K562 (cell line): ENCODE results near the gene GRIK1. TPM values are rescaled to one million over a fixed set of nuclear protein-coding genes. Genes with fewer than 3 reads are reported as not detected.
A peak's percentile ranks its signal among the peaks of the same experiment; 100 is the strongest.

Source experiments
- ATAC-seq: fragments of 200-7000 bp; cut with Tn5 transposase; 3 replicates; pipeline ENCODE4 v1.9.1; 2020; ENCODE audit warnings: moderate library complexity
- BruUV-seq: library from RNA; stranded (reverse); fragments of 400-500 nt; replicated peaks from 2 replicates; lab custom pipeline; 2021; lab: Mats Ljungman, UMichigan
- CTCF ChIA-PET: fragments of 300-600 bp; formaldehyde crosslinking; extraction: SDS; loops from one replicate; lab custom pipeline; 2021; ENCODE audit warnings: low intra/inter-chr PET ratio; lab: Yijun Ruan, JAX
- POLR2A ChIA-PET: fragments of 300-600, 350-650 bp; sonication (Branson Sonifier 250); formaldehyde crosslinking; extraction: SDS; loops from one replicate; lab custom pipeline; 2021; ENCODE audit warnings: antibody characterized with exemption, inconsistent platforms; lab: Yijun Ruan, JAX
- DNase-seq, 4 experiments: peaks; one replicate each; pipeline versions ENCODE4 v3.0.0 to v3.0.0-alpha.2; 2011 to 2018; ENCODE audit warnings: low spot score in 3 of 4, mixed read lengths in 3 of 4; ENCODE audit errors: extremely low read depth in 1 of 4
- FAIRE-seq: peaks from 2 replicates; lab custom pipeline; 2011; peaks lifted over from hg19 to GRCh38; lab: Jason Lieb, UNC
- H2AFZ ChIP-seq: 2 replicates; pipeline ENCODE4 v1.6.0; 2011; ENCODE audit warnings: low read depth, low read length, control low read depth, inconsistent platforms
- H3K27ac ChIP-seq: fragments of 200-600 bp; 3 replicates; pipeline ENCODE4 v1.8.0; 2011; ENCODE audit warnings: low read depth, mild to moderate bottlenecking, control low read depth, inconsistent platforms, low read length, moderate library complexity, mixed read lengths; ENCODE audit errors: extremely low read depth
- H3K27me3 ChIP-seq, 2 experiments: fragments of 300-600 bp in 1 of 2; 2 replicates in 1 of 2; 3 replicates in 1 of 2; pipeline versions ENCODE4 v1.6.0 to v1.8.0; 2011; ENCODE audit warnings: inconsistent platforms in 2 of 2, low read length in 2 of 2, mild to moderate bottlenecking in 1 of 2, mixed read lengths in 1 of 2, moderate library complexity in 1 of 2; ENCODE audit not compliant: control insufficient read depth in 2 of 2, insufficient read depth in 2 of 2
- H3K36me3 ChIP-seq: fragments of 300-600 bp; 3 replicates; pipeline ENCODE4 v1.8.0; 2011; ENCODE audit warnings: mild to moderate bottlenecking, low read length, inconsistent platforms; ENCODE audit not compliant: control insufficient read depth, insufficient read depth
- H3K4me1 ChIP-seq, 2 experiments: fragments of 200-600 bp in 1 of 2; replicated peaks in 1 of 2; 2 replicates in 1 of 2; 3 replicates in 1 of 2; pipeline versions ENCODE4 v1.5.1 to v1.8.0; 2011; ENCODE audit warnings: inconsistent platforms in 2 of 2, low read length in 2 of 2, mild to moderate bottlenecking in 1 of 2, mixed read lengths in 1 of 2, moderate library complexity in 1 of 2; ENCODE audit not compliant: control insufficient read depth in 2 of 2, insufficient read depth in 2 of 2
- H3K4me2 ChIP-seq: 2 replicates; pipeline ENCODE4 v1.6.1; 2011; ENCODE audit warnings: low read length, control low read depth, inconsistent platforms, mixed read lengths; ENCODE audit not compliant: insufficient read depth
- H3K4me3 ChIP-seq: fragments of 200-600 bp; sonication (generic), shearing (Covaris generic); 2 replicates; pipeline ENCODE4 v1.5.1; 2016; ENCODE audit warnings: control low read depth, inconsistent platforms
- H3K79me2 ChIP-seq: fragments of 200-600 bp; 3 replicates; pipeline ENCODE4 v1.8.0; 2011; ENCODE audit warnings: low read length, inconsistent platforms; ENCODE audit not compliant: control insufficient read depth, insufficient read depth
- H3K9ac ChIP-seq, 2 experiments: 2 replicates each; pipeline versions ENCODE4 v1.6.0 to v1.6.1; 2011; ENCODE audit warnings: low read depth in 2 of 2, low read length in 2 of 2, control low read depth in 1 of 2, inconsistent platforms in 1 of 2, mild to moderate bottlenecking in 1 of 2, mixed read lengths in 1 of 2; ENCODE audit not compliant: insufficient read depth in 1 of 2
- H3K9me1 ChIP-seq: one replicate; pipeline ENCODE4 v1.6.0; 2011; ENCODE audit warnings: inconsistent platforms, mild to moderate bottlenecking, low read length, moderate library complexity; ENCODE audit not compliant: control insufficient read depth, insufficient read depth
- H3K9me3 ChIP-seq: replicated peaks from 2 replicates; pipeline ENCODE4 v1.5.1; 2011; ENCODE audit warnings: low read depth, low read length, inconsistent platforms; ENCODE audit not compliant: control insufficient read depth, insufficient read depth
- H4K20me1 ChIP-seq: replicated peaks from 2 replicates; pipeline ENCODE4 v1.6.1; 2011; ENCODE audit warnings: low read length, inconsistent platforms, mixed read lengths; ENCODE audit not compliant: control insufficient read depth, insufficient read depth
- C11orf30 ChIP-seq: fragments of 450-650 bp; IDR thresholded peaks from 2 replicates; pipeline ENCODE4 v1.6.1; 2016; ENCODE audit warnings: low read depth, mild to moderate bottlenecking
- CEBPG ChIP-seq, 3 experiments: fragments of 200-800 bp in 1 of 3; sonication (Bioruptor generic) in 1 of 3; sonication (generic) in 1 of 3; formaldehyde crosslinking in 1 of 3; IDR thresholded peaks in 2 of 3; conservative IDR thresholded peaks in 1 of 3; 2 replicates each; pipeline versions ENCODE4 v1.6.1 to v1.8.0; 2016 to 2022; ENCODE audit warnings: missing compliant biosample characterization in 2 of 3, missing genetic modification characterization in 2 of 3, mild to moderate bottlenecking in 1 of 3, missing genetic modification reagents in 1 of 3
- GABPB1 ChIP-seq: sonication (generic); formaldehyde crosslinking; IDR thresholded peaks from 2 replicates; pipeline ENCODE4 v1.8.0; 2022; ENCODE audit warnings: mild to moderate bottlenecking, missing genetic modification reagents
- MAFG ChIP-seq: fragments of 450-650 bp; conservative IDR thresholded peaks from 2 replicates; pipeline ENCODE4 v1.6.1; 2016; ENCODE audit warnings: missing genetic modification characterization, missing compliant biosample characterization
- ZNF316 ChIP-seq: fragments of 450-650 bp; IDR thresholded peaks from 2 replicates; pipeline ENCODE4 v1.6.1; 2016
- WGBS: fragments of 100-300 bp; shearing (Covaris generic); methylation state at CpG from one replicate; pipeline ENCODE4 v1.1.6; 2016; ENCODE audit warnings: low coverage, mixed read lengths; ENCODE audit not compliant: insufficient coverage; ENCODE audit errors: missing lambda C conversion rate; 5-methylcytosine and 5-hydroxymethylcytosine counted together
- in situ Hi-C: fragments of 300-500 bp; cut with MboI; formaldehyde crosslinking; loops from 4 replicates; pipeline ENCODE4 v1.15.0; 2018; ENCODE audit warnings: inconsistent platforms, mixed read lengths
- intact Hi-C: fragments of 100-400 bp; cut with micrococcal nuclease; formaldehyde crosslinking; loops from 2 replicates; pipeline ENCODE4 v1.14.2; 2022
- polyA plus RNA-seq, 8 experiments: library from polyadenylated mRNA; depleted of rRNA in 4 of 8; stranded (reverse) in 5 of 8; unstranded in 3 of 8; fragments of >200 nt; fragmentation: Nextera tagmentation in 2 of 8; fragmentation: Illumina TruSeq in 1 of 8; extraction: Ambion mirVana in 2 of 8; extraction: Trizol in 1 of 8; gene quantifications; 2 replicates each; pipeline versions ENCODE4 v1.2.1 to v1.2.3, GENCODE V29; 2011 to 2014; ENCODE audit warnings: inconsistent platforms in 1 of 8, missing spikeins in 1 of 8
- total RNA-seq, 7 experiments: library from RNA; depleted of rRNA in 6 of 7; stranded (reverse); fragments of >200 nt in 6 of 7; fragmentation: Illumina TruSeq in 2 of 7; extraction: Trizol in 2 of 7; gene quantifications; 2 replicates each; pipeline versions ENCODE4 v1.2.1 to v1.2.3, GENCODE V29; 2011 to 2021; ENCODE audit warnings: low replicate concordance in 1 of 7
- TF ChIP-seq, protein P1 (sequence below): fragments of 250-450 bp; sonication (Bioruptor Pico); IDR thresholded peaks from 2 replicates; pipeline ENCODE4 v1.5.0; 2022; ENCODE audit warnings: mild to moderate bottlenecking

GRIK1 gene
- total and polyA plus RNA-seq, 9 of the 15 experiments (the other 6 are each of a cell fraction or from before 2014, with no cell fraction given): 0.17 to 2.8 (median 0.53) TPM

DNA sequence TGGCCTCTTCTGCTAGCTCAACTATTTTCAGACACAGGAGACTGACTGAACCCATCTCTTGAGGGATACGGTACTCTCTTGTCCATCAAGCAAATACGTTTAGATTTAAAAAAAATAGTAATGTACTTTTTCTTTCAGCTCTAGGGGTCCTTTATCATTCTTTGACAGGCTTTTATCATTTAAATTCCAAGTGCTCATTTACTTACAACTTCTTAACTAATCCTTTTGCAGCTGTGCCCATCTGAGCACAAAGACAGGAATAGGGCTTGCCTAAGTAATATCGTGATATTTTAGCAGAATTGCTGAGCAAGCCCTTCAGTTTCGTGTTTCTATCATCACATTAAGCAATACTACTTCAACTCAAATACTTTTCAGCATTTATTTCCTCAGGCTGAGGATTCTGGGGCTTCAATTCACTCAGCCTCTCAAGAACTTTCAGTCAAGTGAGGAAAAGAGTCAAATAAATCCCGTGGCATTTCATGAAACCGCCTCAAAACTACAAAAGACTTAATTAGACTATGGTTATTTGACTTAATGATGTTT is 323.5 kb downstream of the GRIK1 start:
- Histone ChIP-seq H3K27me3 (no peaks in the 10 kb centered on the region), H4K20me1 (no peaks in the 10 kb centered on the region), H2AFZ (peak overlapping the region; percentile 57), H3K79me2 (no peaks in the 10 kb centered on the region), H3K9me3 (no peaks in the 10 kb centered on the region), H3K4me1 (peaks cover 4 to 19% of the 10 kb centered on the region in 2 experiments; a peak in 4 of 5 replicates), H3K4me3 (no peak overlapping the region), H3K4me2 (no peak overlapping the region), H3K9ac (no peak overlapping the region), H3K27ac (no peak overlapping the region), H3K36me3 (no peaks in the 10 kb centered on the region), H3K9me1 (no peaks in the 10 kb centered on the region)
- ChIA-PET CTCF (no interaction called here), POLR2A (no interaction called here)
- no TSS peak for BruUV-seq
- in situ Hi-C loops: no loop called here
- no peak for FAIRE-seq
- TF ChIP-seq ZNF316 (peak; percentile 70), GABPB1 (CRISPR knock-in tag) (no peak), CEBPG (CRISPR knock-in tag; IDR thresholded peaks at IDR 0.05) (no peak), CEBPG (tag; conservative IDR thresholded peaks at IDR 0.05 in 1 of 2, IDR thresholded peaks at IDR 0.05 in 1 of 2) (0 out of 4 replicates have a peak, but pooled peaks of 1 of the 2 experiments have one; percentile 17), C11orf30 (peak; percentile 48; the same call in 1 of the 2 replicates), MAFG (tag) (0 out of 2 replicates have a peak, but pooled peaks have one; percentile 34)
- TF ChIP-seq, protein P1, sequence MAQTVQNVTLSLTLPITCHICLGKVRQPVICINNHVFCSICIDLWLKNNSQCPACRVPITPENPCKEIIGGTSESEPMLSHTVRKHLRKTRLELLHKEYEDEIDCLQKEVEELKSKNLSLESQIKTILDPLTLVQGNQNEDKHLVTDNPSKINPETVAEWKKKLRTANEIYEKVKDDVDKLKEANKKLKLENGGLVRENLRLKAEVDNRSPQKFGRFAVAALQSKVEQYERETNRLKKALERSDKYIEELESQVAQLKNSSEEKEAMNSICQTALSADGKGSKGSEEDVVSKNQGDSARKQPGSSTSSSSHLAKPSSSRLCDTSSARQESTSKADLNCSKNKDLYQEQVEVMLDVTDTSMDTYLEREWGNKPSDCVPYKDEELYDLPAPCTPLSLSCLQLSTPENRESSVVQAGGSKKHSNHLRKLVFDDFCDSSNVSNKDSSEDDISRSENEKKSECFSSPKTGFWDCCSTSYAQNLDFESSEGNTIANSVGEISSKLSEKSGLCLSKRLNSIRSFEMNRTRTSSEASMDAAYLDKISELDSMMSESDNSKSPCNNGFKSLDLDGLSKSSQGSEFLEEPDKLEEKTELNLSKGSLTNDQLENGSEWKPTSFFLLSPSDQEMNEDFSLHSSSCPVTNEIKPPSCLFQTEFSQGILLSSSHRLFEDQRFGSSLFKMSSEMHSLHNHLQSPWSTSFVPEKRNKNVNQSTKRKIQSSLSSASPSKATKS (CRISPR knock-in tag): no peak
- TF ChIP-seq, all 486 proteins: peak for 4
- intact Hi-C loops: no loop called here
- DNase-seq (no peak), ATAC-seq (peak; percentile 22; the same call in 1 of the 3 replicates)
- WGBS: 31% methylated on average over 6 of the region's 6 CpGs
